Bone marrow (tissue), 2 donors: ENCODE measurements around the gene SLC66A2.

ENCODE experiments used
- DNase-seq, 2 donors: peaks; one replicate each; lab custom pipeline; 2025; lab: John Stamatoyannopoulos, UW

Gene SLC66A2

DNA sequence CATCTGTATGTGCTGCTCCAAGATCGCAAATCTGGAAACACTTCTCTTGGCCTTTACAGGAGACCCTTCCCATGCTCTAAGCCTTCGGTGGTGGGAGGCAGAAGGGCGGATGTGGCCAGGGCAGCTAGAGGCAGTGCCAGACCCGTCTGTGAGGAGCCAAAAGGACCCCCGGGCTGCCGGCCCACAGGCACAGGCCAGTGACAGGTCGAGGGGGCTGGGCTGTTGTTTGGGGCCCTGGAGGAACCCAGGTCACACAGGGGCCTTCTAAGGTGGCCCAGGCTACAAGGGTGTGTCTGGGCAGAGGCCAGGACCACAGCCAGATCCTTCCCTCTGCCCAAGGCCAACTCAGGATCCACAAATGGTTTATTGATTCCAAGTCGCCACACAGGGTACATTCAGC lies 49.4 kb downstream of the SLC66A2 start:
- no peak for DNase-seq

- no peak for DNase-seq
These were observed 49.8 kb downstream of the SLC66A2 start for GRCh38 chr18:79901665-79902064.

DNA sequence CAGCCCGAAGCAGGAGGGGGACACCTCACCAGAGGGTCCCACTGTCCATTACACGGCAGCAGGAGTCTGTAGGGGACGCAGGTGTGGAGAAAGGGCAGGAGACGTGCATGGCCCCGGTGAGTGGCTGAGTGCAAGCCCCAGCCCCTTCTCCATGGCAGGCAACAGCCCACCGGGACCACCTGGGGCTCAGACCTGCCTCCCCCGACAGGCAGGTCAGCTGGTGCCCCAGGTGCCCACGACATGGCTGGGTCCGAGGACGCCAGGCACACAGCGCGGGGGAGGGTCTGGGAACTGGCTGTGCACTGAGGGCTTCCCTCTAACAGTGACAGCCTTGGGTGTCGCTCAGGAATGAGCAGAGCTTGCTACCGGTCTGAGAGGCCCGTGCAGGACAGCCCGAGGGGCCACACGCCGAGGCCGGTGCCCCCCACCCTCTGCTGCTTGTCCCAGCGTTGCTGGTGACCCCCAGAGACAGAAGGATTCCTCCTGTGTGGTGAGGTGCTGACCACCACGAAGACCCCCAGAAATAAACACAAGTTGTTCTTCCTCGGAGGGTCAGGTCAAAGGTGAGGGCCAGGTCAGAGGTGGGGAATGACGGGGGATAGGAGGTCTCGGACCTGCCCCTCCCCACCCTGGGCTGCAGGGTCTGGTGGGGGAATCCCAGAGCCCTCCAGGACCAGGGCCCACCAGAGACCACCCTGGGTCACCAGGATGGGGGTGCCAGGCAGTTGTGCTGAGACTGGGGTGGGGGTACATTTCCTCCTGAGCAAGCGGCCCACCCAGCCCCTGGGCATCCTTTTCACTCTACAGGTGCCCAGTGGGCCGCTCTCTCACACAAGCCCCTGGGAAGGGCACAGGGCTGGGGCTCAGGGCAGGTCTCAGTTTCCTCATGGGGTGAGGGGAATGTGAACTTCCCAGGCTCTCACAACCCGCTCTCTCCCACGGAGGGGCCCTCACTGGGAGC lies 50.6 kb downstream of the SLC66A2 start:
- no peak for DNase-seq

- no peak for DNase-seq
These were observed 51.6 kb downstream of the SLC66A2 start for GRCh38 chr18:79899609-79900445.

- DNase-seq: no peak
These were observed 52.4 kb downstream of the SLC66A2 start for GRCh38 chr18:79898952-79899608.

DNA sequence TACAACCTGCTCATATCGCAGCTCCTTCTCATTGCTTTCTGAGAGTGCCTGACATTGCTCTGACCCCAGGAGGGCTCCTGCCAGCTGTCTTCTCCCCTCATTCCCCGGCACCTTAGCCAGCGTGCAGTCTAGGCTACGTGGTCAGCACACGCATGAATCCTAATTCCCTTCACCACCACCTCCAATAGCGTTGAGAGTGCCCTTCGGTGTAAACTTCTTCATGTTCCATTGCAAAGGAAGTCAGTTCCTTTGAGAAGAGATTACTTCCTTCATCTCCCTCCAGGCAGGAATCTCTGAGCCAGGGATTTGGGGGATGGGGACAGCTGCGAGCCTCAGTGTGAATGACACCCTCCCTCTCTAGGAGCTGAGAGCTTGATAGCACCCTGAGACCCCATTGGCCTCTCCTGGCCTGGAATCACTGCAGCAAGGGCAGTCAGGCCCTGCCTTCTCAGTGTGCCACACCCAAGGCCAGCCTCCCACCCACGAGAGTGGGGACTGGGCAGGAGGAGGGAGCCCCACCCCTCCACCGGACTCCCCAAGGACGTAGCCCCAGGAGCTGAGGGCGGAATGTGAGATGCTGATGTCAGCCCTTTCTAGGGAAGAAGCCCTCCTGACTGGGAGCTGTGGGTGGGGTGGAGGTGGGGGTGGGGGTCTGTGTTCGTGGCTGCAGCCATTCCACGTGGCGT lies 53.4 kb downstream of the SLC66A2 start:
- no peak for DNase-seq

- no peak for DNase-seq
These were observed 54.7 kb downstream of the SLC66A2 start for GRCh38 chr18:79896738-79897137.

GRCh38 chr18:79890674-79891073 lies 60.8 kb downstream of the SLC66A2 start:
- no peak for DNase-seq

DNA sequence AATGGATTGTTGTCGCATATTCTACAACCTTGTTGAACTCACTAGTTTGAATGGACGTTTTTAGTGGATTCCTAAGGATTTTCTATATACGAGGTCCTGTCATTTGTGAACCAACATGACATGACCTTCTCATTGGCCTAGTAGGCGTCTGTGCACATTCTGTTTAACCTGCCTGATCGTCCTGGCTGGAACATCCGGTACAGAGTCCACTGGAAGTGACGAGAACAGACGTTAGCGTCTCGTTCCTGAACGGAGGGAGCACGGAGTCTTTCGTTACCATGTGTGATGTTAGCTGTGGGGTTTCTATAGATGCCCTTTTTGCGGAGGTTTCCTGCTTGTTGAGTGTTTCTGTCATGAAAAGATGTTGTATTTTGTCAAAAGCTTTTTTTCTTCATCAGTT lies 61.9 kb downstream of the SLC66A2 start:
- DNase-seq: no peak

DNA sequence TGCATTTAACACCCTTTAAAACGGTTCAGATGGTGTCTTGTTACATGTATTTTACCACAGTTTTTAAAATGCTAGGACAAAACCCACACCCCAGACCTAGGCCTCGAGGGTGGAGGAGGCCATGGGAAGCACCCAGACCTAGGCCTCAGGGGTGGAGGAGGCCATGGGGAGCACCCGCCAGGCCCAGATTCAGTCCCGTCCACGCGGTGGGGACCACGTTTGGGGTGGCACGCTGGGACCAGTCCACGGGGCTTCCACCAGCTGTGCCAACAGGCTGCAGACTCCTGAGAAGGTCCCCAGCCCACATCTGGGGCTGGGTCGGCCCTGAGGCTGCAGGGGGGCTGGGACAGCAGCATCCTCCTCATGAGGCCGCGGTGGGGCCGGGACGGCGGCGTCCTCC lies 63.4 kb downstream of the SLC66A2 start:
- DNase-seq: no peak

DNA sequence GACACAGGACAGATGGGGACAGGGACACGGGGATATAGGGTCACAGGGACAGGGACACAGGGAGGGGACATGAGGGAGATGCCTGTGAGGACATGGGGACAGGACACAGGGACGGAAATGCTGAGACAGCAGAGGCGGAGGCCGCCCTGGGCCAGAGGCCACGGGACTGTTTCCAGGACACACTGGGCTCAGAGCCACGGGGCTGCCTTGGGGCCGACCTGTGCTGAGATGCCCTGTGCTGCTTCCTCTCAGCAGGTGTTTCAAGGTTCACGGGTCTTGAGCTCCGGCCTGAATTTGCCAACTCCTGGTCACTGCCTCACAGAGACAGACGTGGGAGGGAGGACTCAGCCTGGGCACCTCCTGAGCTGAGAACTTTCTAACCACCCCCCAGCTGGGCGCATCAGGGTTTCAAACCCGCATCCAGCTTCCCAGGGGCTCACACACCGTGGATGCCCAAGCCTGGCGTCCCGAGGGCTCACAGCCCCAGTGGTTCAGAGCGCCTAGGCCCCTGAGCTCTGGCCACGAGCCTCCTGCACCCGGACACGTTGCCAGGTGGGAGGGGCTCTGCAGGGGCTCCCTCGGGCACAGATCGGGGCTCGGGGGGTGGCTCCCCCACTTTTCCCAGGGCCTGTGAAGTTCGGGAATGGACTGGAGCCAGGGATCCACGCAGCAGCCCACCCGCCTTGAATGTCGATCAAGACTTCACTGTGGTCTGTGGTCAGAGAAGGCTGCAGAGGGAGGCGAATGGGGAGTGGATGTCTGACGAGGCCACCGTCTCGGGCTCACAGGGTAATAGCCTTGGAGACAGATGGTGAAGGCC lies 64.1 kb downstream of the SLC66A2 start:
- no peak for DNase-seq

GRCh38 chr18:79884963-79885728 lies 66.3 kb downstream of the SLC66A2 start:
- no peak for DNase-seq

DNA sequence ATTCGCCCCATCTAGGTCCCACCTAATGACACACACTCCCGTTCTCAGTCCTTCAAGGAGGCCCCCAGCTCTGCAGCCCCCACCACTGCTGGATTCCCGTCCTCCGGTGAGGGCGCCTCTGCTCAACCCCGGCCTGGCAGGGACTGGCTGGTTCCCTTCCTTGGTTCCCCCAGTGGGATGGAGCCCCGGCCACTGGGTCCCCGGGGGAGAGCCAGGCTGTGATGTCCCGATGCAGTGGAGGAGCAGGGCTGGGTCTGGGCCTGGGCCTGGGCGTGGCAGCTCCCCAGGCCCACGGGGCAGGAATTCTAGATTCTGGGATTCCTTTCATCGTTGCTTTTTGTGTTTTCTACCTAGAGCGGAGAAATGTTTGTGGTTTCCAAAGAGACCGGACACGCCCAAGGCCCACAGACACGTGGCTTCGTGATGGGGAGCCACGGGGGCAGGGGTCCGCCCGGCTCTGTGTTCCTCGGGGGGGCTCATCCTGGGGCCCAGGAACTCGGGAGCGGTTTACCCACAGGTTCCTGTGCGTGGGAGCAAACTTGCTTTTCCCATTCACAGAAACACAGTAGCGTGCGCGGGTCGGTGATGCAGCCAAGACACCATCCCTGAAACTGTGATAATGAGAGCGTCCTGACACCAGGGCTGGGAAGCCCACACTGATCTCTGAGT lies 67.0 kb downstream of the SLC66A2 start:
- DNase-seq: no peak

DNA sequence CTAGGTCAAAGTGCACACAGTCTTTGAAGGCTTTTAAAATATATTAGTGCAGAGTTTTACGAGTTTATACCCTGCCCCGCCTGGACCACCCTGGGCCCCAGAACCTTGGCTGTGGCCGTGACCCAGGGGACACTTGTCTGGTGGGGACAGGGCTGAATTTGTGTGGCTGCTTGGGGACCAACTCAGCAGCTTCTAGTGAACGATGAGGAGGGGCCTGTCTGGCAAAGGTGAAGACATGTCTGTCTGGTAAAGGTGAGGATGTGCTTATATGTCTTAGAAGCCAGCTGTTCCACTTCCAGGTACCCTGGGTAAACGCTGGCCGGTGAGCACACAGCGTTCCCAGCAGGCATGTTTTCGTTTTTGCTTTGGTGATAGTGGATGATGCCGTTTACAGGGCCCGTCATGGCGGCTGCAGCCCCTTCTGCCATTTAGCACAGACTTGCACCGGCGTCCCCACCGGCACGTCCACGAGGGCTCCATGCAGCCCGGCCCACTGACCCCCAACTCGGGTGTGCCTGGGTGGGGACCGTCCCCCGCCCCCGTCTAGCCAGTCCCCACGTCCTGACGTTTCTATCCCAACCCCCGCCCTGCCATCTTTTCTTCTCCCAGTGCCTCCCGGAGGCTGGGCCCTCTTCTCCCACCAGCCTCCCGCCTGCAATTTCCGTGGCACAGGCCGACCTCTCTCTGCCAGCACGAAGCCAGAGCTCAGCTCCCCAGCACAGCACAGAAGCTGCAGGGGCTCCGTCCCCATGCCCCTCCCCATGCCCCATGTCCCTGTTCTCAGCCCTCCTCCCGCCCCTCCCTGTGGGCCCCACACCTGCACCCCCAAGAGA lies 67.8 kb downstream of the SLC66A2 start:
- no peak for DNase-seq

DNA sequence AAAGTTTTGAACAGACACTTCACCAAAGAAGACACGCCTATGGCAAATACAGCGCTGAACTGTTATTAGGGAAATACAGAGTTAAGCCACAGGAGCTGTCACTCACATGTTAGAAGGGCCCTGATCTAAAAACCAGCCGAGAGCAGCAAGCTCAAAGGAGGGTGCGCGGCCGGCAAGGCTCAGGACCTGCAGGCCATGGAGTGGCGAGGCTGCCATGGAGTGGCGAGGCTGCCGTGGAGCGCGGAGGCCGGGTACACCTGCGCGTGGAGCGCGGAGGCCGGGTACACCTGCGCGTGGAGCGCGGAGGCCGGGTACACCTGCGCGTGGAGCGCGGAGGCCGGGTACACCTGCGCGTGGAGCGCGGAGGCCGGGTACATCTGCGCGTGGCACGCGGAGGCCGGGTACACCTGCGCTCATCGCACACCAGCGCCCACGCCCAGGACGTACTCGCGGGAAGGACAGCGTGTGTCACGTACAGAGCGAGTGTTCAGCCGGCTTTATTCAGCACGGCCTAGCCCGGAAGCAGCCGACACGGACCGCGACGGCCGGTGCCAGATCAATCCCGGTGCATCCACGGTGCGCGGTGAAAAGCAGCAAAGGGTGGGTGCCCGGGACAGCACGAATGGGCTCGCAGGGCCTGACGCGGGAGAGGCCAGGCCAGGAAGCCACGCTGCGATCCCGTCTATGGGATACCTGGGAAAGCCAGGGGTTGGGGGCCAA lies 68.8 kb downstream of the SLC66A2 start:
- no peak for DNase-seq

DNA sequence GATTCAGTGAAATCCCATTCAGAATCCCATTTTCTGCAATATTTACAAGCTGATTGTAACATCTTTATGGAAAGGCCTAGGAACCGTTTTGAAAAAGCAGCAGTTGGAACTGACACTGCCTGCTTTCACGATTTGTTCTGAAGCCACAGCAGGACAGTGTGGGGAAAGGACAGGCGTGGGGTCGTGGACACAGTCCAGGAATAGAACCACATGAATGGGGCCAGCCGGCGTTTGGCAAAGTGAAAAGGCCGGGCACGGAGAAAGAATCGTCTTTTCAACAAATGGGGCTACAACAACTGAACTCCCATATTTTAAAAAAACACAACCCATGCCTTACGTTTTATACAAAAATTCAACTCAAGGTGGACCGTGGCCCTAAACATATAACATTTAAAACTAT lies 69.8 kb downstream of the SLC66A2 start:
- no peak for DNase-seq

GRCh38 chr18:79879566-79879965 lies 71.9 kb downstream of the SLC66A2 start:
- no peak for DNase-seq

- DNase-seq: no peak
These were observed 72.6 kb downstream of the SLC66A2 start for GRCh38 chr18:79878741-79879378.
